ENCODE results near the gene EAF1.
"Not testable (repeated sequence)": the region's sequence is repeated elsewhere in the genome, so short reads cannot be mapped to it uniquely, and the experiment has no call there.

Gene EAF1

GRCh38 chr3:15453501-15453900, 26.1 kb downstream of the EAF1 start:
- DNase-seq = no peak

GRCh38 chr3:15453991-15454625, 26.7 kb downstream of the EAF1 start:
- no peak for DNase-seq

- DNase-seq = no peak
These were observed 27.6 kb downstream of the EAF1 start for GRCh38 chr3:15454965-15455364.

GRCh38 chr3:15455756-15456155, 28.4 kb downstream of the EAF1 start:
- DNase-seq = no peak

- no peak for DNase-seq
These were observed 28.9 kb downstream of the EAF1 start for GRCh38 chr3:15456321-15456720.

- not testable (repeated sequence) for DNase-seq
These were observed 29.5 kb downstream of the EAF1 start for GRCh38 chr3:15456915-15457314.

- DNase-seq = no peak
These were observed 30.9 kb downstream of the EAF1 start for GRCh38 chr3:15458212-15458780.

- DNase-seq = no peak
These were observed 33.6 kb downstream of the EAF1 start for GRCh38 chr3:15460891-15461531.

GRCh38 chr3:15462451-15462850, 35.1 kb downstream of the EAF1 start:
- no peak for DNase-seq

GRCh38 chr3:15465876-15466585, 38.6 kb downstream of the EAF1 start:
- no peak for DNase-seq

- DNase-seq = no peak
These were observed 40.1 kb downstream of the EAF1 start for GRCh38 chr3:15467227-15468181.

- no peak for DNase-seq
These were observed 42.9 kb downstream of the EAF1 start for GRCh38 chr3:15470261-15470660.

GRCh38 chr3:15470849-15471248, 43.5 kb downstream of the EAF1 start:
- DNase-seq = no peak

GRCh38 chr3:15471861-15472260, 44.5 kb downstream of the EAF1 start:
- no peak for DNase-seq

GRCh38 chr3:15475161-15475560, 47.8 kb downstream of the EAF1 start:
- no peak for DNase-seq

GRCh38 chr3:15476378-15476777, 49.0 kb downstream of the EAF1 start:
- DNase-seq = no peak

- no peak for DNase-seq
These were observed 50.7 kb downstream of the EAF1 start for GRCh38 chr3:15477951-15478639.

GRCh38 chr3:15478640-15478979, 51.2 kb downstream of the EAF1 start:
- no peak for DNase-seq

GRCh38 chr3:15479400-15480224, 52.2 kb downstream of the EAF1 start:
- DNase-seq = no peak

GRCh38 chr3:15484551-15484950, 57.2 kb downstream of the EAF1 start:
- not testable (repeated sequence) for DNase-seq

- no peak for DNase-seq
These were observed 58.6 kb downstream of the EAF1 start for GRCh38 chr3:15486020-15486419.

All from DMS79 (cell line).